UCSD-AML1 (cell line): ENCODE results near the gene BBS12.

Source experiments
- DNase-seq: peaks from one replicate; lab custom pipeline; 2025; ENCODE audit not compliant: unreplicated experiment; lab: John Stamatoyannopoulos, UW

The BBS12 gene

DNA sequence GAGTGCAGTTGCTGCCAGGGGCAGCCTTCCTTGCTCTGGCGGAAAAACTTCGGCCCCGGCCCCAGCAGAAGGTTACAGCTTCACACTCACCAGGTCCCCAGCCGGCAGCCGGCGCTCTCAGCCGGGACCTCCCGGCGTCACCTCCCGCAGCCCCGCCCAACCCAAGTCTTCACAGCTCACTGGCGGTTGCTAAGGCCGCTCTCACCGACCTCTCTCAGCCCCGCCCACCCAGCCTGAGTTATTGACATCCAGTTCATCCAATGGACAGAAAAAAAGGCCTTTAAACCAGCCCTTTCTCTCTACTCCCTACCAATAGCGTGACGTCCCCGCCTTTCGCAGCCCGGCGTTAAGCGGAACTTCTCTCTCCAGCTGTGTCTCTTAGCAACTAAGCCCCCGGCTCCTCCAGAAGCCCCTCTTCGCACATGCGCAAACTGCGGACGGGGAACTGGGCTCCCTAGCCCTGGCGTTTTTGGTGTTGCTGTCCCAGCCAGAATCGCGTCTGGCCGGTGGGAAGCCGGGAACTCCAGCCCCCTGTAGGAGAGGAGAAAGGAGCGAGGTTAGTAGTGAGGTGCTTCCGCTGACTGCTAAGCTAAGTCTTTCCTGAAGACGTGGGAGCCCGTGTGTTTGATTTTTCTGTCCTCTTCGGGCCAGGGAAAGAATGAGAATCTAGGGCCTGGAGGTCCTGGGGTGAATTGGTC, at the start of gene BBS12:
Gene BBS12, plus strand, starts transcription at position 376 of the 698 bp plus-strand sequence. CDS start 9,189 bp downstream, outside the sequence.
- peak; percentile 99 for DNase-seq

DNA sequence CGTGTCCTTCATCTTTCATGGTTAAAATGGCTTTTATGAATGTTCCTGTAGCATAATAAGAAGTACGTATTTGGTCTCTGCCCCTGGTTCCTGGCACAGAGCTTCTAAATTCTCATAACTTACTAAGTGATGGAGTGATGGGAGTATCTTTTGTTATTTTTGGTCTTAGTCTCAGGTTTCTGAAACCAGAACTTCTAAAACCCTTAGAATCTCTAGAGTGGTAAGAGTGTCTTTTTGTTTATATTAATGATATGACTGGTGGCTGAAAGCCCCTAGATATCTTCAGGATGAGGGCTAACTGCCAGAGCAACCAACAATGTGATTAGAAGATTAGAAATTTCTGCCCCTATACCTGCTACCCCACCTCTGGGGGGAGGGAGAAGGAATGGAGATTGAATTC, 45.8 kb upstream of the BBS12 start:
- no peak for DNase-seq

DNA sequence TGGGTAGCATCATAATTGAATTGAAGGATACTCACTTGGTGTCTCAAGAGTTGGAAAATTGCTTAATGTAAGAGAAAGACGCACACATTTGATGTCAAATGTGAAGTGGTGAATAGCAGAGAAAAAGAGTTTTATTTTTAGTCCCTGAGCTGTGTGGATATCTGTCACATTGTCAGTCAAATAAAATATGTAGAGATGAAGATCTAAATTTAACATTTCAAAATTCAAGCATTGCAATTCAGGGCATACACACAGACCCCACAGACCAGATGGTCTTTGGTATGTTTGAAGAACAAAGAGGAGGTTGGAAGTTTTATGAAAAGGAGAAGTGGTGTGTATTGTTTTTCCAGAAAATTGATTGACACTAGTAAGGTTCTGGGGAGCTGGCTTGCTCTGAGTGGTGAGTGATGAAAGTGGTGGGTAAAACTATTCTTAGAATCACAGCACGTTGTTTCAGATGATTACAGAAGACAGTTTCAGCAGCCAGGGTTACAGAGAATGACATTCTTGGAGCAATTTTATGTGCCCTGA, 44.9 kb upstream of the BBS12 start:
- peak; percentile 34 for DNase-seq

DNA sequence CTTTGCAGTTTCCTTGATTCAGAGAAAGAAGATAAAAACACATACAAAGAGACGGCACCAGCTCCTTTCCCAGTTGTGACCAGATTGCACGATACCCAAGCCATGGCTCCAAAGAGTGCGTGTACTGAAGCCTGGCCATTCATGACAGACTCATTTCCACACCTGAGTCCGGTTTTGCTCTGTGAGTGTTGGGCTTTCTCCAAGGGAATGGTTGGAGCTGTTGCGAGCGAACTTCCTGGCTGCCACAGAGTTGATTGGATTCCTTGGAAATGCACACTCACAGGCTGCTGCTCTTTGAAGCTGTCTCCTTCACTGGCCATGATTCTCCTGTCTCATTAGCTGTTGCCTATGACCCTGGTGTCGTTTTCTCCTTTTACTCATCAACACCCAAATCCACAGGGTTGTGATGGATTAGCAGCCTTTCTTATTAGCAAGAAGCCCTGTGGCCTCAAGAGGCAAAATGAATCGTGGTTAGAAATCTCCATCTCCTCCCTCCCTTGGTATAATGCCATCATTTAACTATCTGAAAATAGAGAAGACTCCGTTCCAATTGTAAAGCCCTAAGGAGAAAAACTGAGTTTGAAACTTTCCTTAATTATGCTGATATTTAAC, 43.9 kb upstream of the BBS12 start:
- peak; percentile 33 for DNase-seq

DNA sequence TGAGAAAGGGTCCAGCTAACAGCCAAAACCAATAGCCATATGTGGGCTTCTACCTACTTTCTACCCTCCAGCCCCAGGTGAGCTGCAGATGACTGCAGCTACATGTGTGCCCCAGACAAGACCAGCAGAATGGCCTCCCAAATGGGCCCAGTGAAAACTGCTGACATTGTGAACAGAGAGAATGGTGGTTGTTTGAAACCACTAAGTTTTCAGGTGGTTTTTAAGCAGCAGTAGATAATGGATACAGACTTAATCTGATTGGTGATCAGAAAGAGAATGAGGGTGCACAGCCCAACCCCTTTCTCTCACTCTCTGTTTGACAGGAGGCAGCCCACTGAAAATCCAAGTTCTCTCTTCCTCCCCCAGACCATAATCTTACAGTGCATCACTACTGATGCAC, 42.5 kb upstream of the BBS12 start:
- DNase-seq = no peak

DNA sequence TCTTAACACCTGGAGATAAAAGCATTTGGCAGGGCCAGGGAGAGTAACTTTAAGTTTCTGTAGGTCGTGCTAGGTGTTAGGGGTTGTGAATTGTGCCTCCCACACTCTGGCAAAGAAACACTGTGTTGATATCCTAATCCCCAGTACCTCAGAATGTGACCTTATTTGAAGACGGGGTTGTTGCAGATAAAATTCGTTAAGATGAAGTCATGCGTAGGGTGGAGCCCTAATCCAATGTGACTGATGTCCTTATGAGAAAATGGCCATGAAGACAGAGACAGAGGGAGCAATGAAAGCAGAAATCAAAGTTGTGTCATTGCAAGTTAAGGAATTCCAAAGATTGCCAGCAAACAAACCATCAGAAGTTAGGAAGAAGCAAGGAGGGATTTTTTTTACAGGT, 40.5 kb upstream of the BBS12 start:
- DNase-seq = no peak

DNA sequence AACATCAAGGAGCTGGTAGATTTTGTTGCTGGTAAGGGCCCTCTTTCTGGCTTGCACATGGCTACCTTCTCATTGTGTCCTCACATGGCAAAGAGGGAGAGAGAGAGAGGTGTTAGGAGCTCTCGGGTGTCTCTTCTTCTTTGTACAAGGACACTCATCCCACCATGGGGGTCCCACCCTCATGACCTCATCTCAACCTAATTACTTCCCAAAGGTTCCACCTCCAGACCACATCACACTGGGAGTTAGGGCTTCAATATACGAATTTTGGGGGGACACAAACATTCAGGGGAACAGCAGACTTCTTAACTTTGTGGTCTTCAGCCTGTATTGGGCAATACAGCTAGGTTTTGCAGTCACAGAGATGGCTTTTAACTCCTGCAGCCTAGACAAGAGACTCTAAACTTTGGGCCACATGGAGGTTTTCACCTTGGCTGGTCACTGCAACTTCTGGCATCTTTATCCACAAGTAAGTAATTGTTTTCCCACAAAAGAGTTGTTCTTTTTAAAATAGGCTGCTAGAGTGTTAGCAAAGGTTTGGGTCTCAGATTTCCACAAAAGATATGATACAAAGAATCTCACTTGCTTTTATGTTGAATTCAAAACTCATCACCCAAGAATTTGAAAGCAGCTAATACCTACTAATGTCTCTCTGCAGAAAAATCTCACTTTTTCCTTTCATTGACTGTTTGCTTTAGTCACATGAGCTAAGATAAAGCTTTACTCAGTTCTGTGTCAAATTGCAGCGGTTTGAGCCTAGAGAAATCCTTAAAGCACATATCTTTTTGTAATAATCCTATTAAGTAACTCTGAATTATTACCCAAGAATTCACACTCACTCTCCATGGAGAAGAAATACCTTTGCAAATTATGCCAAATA, 39.6 kb upstream of the BBS12 start:
- DNase-seq = no peak

DNA sequence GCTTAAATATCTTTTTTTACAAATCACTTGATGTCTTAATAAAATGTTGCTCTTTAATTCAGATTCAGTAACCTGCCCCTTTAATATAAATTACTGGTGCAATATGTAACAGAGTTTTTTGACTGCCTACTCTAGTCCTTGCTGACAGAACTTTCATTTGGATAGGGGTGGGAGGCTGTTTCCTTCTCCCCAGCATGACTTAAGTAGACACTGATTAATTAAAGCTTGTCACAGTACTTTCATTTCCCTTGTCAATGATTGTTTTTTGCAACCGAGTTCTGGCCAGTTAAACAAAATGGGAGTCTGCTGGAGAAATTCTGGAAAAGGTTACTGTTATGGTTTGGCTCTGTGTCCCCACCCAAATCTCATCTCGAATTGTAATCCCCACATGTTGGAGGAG, 37.3 kb upstream of the BBS12 start:
- DNase-seq = no peak

DNA sequence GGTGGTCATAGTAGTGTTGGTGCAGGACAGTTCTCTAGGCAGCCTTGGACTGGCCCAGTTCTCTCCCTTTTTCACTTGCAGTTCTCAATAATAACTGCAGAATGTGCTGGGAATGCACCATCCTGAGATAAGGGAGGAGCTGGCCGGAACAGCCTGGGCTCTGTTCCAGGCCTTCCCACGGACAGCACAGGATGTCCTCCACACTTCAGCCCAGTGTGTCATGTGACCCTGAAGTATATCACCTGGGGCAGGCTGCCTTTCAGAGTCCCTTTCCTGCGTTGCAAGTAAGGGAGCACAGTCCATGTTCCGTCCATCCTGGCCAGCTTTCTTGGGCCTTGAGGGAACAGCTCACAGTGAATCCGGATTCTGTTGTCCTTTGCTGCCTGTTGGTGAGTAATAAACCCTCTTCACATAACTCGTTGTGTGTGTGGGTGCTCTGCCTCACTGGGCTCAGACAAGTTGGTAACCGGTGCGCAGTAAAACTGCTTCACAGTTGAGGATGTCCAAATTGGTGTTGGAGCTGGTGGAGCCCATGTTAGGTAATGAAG, 32.3 kb upstream of the BBS12 start:
- peak; percentile 13 for DNase-seq

DNA sequence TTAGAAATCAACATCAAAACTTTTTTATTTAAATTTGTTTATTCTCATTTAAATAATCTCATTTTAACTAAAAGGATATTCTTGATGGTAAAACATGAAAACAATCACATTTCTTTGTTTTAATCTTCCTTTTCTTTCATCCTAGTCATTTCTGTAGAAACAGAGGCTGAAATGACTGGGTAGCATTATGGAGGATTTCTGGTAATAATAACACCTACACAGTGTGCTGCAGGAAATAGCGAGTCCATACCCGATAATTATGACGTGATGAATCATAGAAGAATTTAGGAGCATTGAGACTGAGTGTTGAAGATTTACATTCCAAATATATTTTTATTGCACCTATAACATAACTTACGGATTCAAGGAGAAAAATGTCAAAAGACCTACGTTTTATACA, 31.4 kb upstream of the BBS12 start:
- no peak for DNase-seq

DNA sequence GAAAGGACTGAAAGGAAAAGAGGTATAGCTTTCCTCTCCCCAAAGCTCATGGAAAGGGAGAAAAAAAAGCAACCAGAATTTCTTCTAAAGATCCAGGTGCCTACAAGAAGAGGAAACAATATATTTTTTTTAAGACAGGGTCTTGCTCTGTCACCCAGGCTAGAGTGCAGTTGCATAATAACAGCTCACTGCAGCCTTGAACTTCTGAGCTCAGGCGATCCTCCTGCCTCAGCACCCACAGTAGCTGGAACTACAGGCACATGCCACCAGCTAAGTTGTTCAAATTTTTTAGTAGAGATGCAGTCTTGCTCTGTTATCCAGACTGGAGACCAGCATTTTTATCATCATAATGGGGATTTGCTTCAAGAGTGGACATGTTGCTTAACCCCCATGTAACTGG, 30.5 kb upstream of the BBS12 start:
- DNase-seq = no peak

DNA sequence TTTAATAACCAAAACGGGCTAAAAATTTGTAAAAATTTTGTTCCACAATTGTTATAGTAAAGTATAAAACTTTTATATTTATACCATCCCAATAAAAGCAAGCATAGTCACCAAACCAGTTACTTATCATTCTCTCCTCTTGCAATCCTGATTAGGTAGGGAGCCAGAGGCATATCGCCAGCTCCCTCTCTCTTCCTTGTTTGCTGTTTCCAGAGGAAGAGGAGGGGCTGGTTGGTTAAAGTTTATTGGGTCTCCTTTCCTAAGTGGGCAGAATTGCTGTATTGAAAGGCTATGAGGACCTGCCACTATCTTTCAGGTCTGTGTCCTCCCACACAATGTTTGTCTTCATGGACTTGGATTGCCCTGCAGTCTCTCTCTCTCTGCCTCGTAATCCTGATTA, 29.6 kb upstream of the BBS12 start:
- no peak for DNase-seq

DNA sequence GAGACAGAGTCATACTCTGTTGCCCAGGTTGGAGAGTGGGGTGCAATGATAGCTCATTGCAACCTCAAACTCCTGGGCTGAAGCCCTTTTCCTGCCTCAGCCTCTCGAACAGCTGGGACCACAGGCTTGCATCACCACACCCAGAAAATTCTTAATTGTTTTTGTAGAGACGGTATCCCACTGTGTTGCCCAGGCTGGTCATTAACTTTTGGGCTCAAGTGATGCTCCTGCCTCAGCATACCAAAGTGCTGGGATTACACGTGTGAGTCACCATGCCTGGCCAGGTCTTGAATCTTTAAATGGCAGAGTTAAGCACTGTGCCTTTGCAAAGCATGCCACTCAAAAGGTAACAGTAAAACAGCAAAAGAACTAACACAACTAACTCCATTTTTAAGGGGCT, 28.6 kb upstream of the BBS12 start:
- no peak for DNase-seq

DNA sequence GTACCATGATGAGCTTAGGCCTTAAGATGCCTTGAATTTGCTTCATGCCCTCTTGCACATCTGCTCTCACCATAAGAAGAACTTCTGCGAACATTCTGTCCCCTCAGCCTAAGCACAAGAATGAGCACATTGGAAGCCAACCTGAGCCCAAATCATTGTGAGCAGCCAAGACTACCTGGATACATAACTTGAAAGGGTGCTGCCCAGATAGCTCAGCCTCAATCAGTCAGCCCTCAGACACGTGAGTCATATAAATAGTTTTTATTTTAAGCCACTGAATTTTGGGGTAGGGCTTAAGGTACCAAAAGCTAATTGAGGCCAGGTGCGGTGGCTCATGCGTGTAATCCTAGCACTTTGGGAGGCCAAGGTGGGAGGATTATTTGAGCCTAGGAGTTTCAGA, 27.5 kb upstream of the BBS12 start:
- no peak for DNase-seq

DNA sequence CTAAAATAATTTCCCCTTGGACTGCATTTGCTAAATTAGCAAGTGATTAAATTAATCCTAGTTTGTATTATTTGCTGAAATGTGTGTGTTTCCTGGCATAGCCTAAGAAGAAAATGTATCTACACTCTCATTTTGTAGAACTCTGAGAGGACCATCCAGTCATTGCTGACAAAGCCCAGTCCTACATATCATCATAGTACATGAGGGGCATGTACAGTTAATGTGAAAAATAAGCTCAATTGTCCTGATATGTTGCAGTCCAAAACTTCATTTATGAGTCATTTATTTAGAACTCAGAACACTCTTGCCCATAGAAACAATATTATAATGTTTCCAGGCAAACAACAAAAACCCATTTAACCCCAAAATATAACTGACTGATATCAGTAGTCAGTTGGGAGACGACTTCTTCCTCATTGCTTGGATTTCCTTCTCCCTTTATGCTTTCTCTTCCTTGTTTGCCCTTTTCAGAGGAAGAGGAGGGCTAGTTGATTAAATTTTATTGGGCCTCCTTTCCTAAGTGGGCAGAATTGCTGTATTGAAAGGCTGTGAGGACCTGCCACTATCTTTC, 26.9 kb upstream of the BBS12 start:
- DNase-seq = no peak

DNA sequence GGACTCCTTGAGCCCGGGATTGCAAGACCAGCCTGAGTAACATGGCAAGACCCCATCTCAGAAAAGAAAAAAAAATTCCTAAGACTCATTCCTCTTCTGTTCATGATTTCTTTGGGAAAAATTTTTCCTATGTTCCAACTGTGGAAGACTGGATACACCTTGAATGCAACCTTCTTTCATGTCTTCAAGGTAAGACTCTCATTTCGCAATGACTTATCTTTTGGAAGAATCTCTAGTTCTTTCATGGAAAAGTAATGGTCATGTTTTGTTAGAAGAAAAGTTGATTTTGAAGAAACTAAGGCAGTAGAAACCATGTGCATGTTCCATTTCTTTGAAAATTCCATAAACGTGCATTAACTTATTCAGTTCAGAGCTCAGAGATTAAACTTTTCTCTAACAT, 26.0 kb upstream of the BBS12 start:
- no peak for DNase-seq

DNA sequence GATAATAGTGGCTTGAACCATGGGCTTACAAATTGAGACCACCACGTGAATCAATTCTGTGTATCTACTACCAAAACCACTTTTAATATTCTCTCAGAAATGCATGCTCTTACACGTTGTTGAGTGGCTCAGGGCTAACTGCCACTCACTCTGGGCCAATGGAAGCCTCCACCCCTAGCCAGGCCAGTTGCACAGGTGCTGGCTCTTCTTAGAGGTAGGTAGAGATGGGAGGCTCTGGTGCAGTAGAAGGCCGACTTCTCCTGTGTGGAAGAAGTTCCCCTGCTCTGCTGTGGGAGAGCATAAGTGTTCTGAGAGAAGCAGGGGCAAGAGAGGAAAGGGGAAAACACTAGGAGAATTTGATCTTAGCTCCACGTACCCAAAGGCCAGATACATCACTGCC, 25.0 kb upstream of the BBS12 start:
- DNase-seq = peak; percentile 14

DNA sequence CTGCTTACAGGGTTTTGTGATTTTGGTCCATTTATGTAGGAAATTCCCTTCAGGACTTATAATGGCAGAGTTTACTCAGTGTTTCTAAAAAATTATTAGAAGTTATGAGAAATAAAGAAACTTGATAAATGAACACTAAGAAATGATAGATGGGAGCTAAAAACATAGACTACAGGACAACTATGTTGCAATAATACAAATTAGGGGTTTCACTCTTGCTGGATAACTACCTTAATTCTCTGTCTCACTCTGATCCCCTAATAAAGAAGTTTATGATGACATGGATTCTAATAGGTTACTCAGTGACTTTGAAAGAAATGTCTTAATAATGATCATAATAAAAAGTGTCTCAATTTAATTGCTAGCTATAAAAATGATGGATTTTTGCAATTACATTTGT, 23.3 kb upstream of the BBS12 start:
- no peak for DNase-seq

DNA sequence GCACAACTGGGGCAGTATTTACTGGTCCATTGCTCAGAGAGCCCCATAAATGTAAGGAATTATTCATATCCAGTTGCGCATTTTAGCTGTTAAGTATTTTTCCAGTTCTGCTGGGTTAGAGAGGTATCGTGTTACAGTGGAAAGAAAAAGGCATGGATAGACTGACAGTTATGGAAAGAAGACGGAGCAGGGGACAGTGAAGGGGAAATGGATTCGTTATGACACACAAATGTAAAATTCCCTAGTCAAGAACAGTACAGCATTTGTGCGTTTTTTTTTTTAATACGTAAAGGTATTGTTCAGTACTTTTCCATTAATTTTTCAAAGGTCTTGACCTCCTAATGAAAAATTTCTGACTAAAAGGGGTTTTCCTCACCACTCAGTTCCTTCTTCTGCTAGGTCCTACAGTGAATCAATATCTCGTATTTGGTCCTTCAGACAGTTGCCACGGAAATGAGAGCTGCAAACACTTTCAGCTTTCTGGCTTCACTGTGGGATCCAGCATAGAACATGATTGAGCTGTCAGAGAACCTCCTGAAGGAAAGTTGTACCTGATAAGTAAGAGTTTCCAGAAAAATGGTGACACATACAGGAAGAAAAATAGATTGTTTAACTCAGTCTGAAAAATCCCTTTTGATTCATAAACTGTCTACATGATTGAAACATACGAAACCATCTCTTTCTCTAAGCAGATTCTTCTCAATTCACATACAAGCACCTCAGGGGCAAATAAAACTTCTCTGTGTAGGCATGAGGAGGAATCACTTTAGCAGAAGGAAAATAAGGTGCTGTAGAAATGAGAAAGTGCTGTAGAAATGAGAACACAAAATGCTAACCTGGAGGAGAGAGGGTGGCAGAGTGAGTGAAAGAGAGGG, 21.8 kb upstream of the BBS12 start:
- DNase-seq = peak; percentile 10

DNA sequence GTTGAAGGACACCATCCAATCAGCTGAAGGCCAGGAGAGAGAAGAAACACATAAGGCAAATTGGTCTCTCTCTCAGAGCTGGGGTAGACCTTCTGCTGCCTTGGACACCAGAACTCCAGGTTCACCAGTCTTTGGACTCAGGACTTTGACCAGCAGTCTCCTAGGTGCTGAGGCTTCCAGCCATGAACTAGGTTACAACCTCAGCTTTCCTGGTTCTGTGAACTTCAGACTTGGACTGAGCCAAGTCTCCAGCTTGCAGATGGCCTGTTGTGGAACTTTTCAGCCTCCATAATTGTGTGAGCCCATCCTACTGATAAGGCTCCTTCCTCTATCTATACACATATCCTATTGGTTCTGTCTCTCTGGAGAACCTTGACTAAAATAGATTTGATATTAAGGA, 20.6 kb upstream of the BBS12 start:
- peak; percentile 8 for DNase-seq
